CD4-positive, alpha-beta T cell treated with Interleukin-15 for 1 hour (primary cell): ENCODE data around the gene HDAC5.
A peak's percentile ranks its signal among the peaks of the same experiment; 100 is the strongest.
"Not testable (repeated sequence)": the region's sequence is repeated elsewhere in the genome, so short reads cannot be mapped to it uniquely, and the experiment has no call there.

Source experiments
- DNase-seq: peaks from one replicate; pipeline ENCODE4 v3.0.0-alpha.2; 2020

The HDAC5 gene

DNA sequence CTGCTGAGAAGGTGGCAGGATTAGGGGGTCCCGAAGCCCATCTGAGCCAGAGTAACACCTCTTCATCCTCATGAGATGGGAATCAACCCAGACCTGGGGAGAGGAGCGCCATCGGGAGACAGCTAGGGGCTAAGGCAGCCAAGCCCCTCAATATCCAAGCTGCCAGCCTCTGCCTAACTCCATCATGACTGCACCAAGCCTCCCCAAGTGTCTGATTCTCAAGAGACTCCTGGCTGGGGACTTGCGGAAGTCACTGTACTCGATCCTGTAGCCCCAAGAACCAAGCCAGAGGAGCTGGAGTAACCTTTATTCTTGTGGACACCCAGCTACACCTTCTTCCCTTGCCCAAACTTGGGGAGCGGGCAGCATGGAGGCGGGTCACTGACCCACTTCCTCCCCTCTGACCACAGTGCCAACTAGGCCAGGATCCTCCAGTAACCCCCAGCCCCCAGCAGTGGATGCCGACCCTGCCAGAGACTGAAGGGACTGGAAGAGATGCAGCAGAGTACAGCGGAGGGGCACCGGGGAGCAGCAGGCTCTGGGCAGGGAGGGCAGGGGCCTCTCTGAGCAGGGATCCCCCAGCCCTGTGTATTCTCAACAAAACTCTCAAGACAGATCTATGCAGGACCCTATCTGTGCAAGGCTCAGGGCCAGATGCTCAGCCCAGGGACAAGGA is 13.3 kb downstream of the HDAC5 start:
- no peak for DNase-seq

DNA sequence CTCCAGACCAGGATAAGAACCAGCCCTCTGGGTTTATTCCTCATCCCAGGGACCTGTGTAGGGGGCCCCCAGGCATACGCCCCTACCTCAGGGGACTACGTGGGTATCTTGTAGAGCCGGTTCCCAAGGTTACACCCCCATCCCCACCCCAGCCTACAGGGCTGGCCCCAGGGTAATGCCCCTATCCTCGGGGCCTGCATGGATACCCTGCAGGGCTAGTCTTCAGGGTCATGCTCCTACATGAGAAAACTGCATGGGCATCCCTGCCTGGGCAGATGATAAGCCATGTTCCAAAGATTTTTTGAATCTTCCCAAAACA is 14.2 kb downstream of the HDAC5 start:
- DNase-seq: no peak

DNA sequence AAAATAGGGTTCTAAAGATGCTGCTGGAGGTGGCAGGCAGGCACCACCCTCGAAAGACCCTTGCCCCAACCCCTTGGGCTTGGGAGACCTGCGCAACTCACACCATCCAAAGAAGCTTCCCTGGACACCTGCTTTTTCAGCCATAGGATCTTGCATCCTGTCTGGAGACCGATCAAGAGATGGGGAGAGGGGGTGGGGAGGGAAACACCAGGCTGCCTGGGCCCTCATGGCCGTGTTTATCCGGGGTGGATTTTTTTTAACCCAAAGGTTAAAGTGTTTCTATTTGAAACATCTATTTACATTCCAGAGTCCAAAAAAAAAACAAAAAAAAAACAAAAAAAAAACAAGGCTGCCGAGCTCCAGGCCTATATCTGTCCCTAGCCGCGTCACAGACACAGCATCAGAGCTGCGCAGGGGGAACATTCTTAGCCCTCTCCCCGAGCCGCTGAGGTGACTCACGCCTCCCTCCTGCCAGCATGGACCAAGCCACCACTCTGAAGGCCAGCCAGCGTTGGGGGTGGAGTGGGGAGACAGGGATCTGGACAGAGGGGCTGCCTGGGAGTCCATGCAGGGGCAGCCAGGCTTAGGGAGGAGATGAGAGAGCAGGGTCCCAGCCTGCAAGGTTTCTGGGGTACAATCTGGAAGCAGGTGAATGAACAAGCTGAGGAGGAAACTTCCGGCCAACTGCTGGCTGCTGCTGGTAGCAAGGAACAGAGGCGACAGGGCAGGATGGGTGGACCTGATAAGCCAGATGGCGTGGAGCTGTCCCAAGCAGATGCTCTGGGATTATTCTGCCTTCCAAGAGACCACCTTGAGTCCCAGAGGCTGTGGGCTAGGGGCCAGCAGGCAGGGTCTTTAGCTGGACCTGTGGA is 14.8 kb downstream of the HDAC5 start:
- no peak for DNase-seq

DNA sequence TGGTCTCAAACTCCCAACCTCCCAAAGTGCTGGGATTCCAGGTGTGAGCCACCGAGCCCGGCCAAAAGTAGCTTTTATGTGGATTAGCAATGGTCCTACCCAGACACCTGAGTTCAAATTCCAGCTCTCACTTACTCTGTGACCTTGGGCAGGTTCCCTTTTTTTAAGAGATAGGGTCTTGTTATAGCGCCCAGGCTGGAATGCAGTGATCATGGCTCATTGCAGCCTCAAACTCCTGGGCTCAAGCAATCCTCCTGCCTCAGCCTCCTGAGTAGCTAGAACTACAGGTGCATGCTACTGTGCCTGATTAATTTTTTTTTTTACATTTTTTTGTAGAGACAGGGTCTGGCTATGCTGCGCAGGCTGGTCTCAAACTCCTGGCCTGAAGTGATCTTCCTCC is 16.6 kb downstream of the HDAC5 start:
- no peak for DNase-seq

GRCh38 chr17:44105941-44106340 is 17.5 kb downstream of the HDAC5 start:
- DNase-seq: no peak

GRCh38 chr17:44105483-44105882 is 18.0 kb downstream of the HDAC5 start:
- DNase-seq: no peak

DNA sequence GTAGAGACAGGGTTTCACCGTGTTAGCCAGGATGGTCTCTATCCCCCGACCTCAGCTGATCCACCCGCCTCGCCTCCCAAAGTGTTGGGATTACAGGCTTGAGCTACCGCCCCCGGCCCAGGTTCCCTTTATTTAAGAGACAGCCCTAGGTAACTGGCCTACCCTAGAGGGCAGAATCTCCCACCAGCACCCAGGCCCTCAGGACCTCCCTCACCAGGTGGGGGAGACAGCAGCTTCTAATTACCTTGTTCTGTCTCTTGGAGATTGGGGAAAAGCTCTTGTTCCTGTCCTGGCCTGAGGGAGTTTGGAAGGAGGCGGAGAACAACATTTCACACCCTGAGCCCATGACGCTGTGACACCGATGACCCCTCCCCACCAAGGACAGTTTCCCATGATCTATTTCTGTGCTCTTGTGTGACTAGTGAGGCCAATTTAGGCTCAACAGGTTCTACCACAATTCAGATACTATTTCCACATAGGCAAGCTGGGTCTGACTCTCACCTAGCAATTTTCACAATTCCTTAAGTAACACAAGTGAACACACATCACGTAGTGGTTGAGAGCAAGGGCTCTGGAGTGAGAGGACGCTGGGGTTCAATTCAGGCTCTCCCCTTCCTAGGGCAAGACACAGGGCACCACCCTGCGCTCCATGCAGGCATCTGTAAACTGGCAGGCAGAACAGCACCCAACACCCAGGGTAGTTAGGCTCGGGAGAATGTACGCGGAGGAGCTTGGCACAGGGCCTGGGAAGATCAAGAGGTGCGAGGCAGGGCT is 20.4 kb downstream of the HDAC5 start:
- DNase-seq: no peak

GRCh38 chr17:44101858-44102257 is 21.6 kb downstream of the HDAC5 start:
- DNase-seq: not testable (repeated sequence)

- DNase-seq: no peak
Observed at GRCh38 chr17:44097110-44097958, 26.1 kb downstream of the HDAC5 start.

DNA sequence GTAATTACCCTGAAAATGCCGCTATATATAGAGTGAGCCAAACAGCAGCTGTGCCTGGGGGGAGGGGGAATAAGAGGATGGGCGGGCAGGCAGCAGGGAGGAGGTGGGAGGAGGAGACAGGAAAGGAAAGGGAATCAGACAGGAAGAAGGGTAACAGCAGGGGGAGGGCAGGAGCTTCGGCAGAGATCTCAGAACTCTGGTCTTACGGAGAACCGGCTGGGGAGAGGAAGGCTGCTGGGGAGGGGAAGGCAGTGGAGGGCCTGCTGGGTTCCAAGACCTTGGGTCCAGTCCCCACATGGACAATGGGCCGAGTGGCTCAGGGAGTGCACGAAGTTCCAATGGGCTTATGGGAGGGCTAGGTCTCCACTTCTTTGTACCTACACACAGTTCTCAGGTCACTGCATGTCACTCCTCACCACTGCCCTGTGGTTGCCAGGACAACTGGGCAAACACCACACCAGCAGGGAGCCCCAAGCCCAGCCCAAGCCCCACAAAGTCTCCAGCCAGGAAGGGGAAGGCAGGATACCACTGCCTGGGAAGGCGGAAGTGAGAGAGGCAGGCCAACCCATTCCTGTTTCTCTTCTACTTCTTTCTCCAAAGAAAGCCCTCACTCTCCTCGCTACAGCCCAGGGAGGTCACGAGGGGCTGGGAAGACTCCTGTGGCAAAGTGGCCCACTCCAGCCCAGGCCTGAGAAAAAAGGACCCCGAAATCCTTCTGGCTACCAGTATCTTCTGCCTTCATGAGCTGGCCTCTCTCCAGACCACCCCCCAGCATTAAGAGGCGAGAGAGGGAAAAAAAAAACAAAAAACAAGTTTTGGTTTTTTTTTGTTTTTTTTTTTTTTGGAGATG is 27.6 kb downstream of the HDAC5 start:
- peak; percentile 53 for DNase-seq

GRCh38 chr17:44095388-44095646 is 28.1 kb downstream of the HDAC5 start:
- DNase-seq: no peak

DNA sequence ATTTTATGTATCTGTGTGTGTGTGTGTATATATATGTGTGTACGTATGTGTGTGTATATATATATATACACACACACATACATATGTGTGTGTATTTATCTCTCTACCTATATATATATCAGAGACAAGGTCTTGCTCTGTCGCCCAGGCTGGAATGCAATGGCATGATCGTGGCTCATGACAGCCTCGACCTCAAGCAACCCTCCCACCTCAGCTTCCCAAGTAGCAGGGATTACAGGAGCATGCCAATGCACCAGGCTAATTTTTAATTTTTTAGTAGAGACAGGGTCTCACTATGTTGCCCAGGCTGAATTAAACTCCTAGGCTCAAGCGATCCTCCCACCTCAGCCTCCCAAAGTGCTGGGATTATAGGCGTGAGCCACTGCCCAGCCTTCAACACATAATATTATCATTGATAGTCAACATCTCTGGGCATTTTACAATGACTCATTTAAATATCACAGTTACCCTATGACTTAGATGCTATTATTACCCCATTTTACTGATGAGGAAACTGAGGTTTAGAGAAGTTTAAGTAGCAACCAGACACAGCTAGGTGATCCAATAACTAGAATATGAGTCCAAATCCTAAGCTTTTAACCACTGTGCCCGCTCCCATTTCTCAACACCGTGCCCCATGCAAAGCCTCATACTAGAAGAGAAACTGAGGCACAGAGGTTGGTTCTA is 28.6 kb downstream of the HDAC5 start:
- DNase-seq: no peak

DNA sequence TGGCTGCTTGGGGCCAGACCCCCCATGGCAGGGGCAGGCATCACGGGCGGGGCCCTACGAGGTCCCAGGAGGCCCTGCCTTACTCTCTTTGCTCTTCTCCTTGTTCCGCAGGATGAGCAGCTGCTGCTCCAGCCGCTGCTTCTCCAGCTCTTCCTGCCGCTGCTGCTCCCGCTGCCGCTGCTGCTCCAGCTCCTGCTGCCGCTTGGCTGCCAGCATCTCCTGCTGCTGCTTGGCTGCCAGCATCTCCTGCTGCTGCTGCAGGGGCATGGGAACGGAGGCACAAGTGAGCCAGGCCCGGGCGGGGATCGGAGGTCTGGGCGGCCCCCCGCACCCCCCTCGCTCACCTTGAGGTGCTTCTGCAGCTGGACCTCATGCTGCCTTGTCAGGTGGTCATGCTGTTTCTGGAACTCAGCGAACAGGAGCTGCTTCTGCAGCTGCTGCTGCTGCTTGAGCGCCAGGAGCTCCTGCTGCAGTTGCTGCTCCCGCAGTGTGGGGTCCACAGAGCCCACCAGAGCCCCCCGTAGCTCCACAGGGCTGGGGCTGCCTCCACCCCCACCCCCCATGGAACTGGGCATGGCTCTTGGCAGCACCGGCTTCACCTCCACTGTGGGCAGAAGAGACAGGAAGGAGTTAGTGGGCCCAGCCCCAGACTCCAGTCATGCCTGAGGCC is 30.1 kb downstream of the HDAC5 start:
- DNase-seq: no peak

DNA sequence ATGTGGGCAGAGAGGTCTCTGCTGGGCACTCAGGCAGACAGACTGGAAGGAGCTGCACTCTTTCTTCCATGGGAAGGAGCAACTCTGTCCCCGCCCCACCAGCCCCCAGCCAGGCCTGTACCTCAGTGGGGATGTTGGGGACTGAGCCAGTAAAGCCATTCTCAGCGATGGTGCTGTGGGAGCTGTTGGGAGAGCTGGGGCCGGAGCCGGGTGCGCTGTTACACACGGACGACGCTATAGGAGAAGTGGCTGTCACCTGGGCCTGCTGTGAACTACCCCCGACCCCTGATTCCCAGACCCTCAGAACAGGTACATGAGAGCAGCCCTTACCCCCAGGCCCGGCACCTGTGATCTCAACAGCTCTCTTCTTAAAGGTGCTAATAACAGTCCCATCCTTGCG is 31.4 kb downstream of the HDAC5 start:
- no peak for DNase-seq

DNA sequence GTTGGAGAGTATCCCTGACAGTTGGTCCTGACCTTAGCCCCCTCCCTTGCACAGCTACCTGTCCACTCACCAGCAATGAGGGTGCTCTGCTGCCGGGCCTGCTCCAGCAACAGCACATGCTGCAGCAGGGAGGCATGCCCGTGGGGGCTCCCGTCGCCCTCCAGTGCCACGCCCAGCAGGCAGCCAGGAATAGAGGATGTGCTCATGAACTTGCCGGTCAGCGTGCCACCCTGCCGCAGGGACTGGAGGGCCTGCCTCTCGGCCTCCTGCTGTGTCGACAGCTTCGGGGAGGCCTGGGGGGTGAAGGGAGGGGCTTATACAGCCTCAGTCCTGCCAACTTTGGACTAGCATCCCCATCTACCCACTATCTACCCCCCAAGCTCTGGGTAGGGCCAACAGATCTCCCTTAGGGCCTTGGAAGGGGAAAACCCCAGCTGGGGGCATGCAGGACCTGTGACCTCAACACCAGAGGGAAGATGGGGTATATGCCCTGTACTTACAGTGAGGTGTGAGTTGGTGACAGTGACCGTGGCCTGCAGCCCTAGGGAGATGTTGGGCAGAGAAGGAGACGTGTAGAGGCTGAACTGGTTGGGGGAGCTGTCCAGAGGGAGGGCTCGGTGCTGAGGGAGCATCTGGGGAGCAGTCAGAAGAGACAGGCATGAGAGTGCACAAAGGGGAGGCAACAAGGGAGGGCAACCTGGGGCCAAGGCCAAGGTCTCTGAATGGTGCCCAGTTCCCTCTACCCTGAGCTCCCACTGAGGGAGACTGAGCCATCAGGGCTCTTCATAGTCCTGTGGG is 32.0 kb downstream of the HDAC5 start:
- no peak for DNase-seq

- no peak for DNase-seq
Observed at GRCh38 chr17:44088254-44088653, 35.2 kb downstream of the HDAC5 start.

DNA sequence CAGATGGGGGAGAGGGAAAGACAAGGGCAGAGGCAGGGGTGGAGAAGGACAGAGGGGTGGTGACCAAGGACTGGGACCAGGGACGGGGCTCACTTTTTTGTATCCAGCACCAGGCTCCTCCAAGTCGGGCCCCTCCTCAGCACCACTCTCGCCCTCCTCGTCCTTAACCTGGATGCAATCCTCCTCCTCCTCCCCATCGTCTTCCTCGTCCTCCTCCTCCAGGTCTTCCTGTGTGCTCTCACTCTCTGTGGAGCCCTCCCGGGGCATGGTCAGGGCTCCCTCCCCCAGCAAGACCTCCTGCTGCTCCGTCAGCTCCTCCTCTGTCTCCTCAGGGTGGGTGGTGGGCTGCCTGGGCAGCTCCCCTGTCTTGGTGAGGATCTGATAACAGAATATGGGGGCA is 36.1 kb downstream of the HDAC5 start:
- DNase-seq: no peak

DNA sequence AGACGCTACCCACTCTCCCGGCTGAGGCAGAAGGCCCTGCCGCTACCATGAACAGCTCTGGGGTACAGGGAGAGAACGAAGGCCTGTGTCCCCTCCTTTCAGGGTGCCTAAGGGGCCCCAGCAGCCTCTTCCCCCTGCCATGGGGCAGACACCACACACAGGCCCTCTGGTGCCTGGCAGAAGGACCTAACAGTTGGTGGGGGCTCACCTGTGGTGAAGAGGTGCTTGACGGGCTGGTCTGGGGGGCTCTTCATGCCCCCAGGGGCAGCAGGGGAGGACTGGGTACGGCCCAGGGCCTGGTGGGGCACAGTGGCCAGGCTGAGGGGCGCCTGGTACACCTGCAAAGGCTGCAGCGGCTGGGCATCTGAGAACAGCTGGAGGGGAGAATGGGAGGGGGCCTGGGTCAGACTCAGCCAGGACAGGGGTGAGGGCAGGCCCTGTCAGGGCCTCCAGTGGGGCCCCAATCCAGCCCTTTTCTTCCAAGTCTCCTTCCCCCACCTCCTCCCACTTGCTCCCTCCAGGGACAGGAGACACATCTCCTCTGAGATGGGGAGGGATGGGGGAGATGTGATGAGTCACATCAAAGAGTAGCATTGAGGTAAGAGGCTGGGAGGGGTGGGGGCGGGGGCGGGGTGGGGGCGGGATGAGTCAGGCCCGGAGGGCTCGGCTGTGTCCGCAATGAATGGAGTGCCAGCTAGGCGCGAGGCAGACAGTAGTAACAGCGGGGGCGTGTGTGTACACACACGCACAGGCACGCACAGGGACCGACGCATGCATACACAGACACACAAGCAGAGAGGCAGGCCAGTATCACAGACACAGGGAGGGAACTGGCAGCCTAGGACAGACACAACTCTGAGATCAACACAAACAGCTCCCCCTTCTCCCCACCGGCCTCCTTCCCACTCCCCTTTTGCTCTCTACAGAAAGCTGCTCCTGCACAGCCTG is 36.8 kb downstream of the HDAC5 start:
- no peak for DNase-seq

GRCh38 chr17:44085908-44086307 is 37.5 kb downstream of the HDAC5 start:
- no peak for DNase-seq
